Body of pancreas (tissue), 4 donors: ENCODE measurements around the gene ATCAY. TPM values are rescaled to one million over a fixed set of nuclear protein-coding genes. Genes with fewer than 3 reads are reported as not detected.

Source experiments
- ATAC-seq: fragments of 150-250 bp; one replicate; pipeline ENCODE4 v1.9.1; 2016
- DNase-seq, 4 donors: peaks; one replicate each; pipeline ENCODE4 v3.0.0-alpha.2; 2019
- H3K27ac ChIP-seq, 4 donors: fragments of 200-600 bp; sonication (generic); 1 replicate in 3 of 4; 2 replicates in 1 of 4; pipeline versions ENCODE4 v1.5.1 to v1.6.1; 2016 to 2019; ENCODE audit warnings: mild to moderate bottlenecking in 1 of 4, mixed read lengths in 1 of 4, moderate library complexity in 1 of 4
- H3K27me3 ChIP-seq, 2 donors: fragments of 200-600 bp; sonication (generic); one replicate each; pipeline ENCODE4 v1.6.0; 2016; ENCODE audit warnings: mild to moderate bottlenecking in 1 of 2
- H3K36me3 ChIP-seq, 2 donors: fragments of 200-600 bp; sonication (generic); replicated peaks in 1 of 2; 2 replicates each; pipeline ENCODE4 v1.5.1; 2016; ENCODE audit warnings: low read depth in 2 of 2; ENCODE audit not compliant: insufficient read depth in 1 of 2
- H3K4me1 ChIP-seq: fragments of 200-600 bp; sonication (generic); one replicate; pipeline ENCODE4 v1.6.0; 2016
- H3K4me3 ChIP-seq, 2 donors: fragments of 200-600 bp; sonication (generic); 1 replicate in 1 of 2; 2 replicates in 1 of 2; pipeline ENCODE4 v1.5.1; 2016 to 2019
- H3K9me3 ChIP-seq, 3 donors: fragments of 200-600 bp; sonication (generic); 1 replicate in 2 of 3; 2 replicates in 1 of 3; pipeline ENCODE4 v1.5.1; 2016
- CTCF ChIP-seq, 7 experiments: fragments of 450-650 bp in 4 of 7; fragments of 200-600 bp in 3 of 7; sonication (generic) in 3 of 7; IDR thresholded peaks; one replicate each; pipeline ENCODE4 v1.5.1; 2016 to 2019; ENCODE audit warnings: antibody characterized with exemption in 7 of 7
- POLR2A ChIP-seq, 3 donors: fragments of 450-650 bp; IDR thresholded peaks; one replicate each; pipeline ENCODE4 v1.6.1; 2016; ENCODE audit warnings: antibody characterized with exemption in 3 of 3, mild to moderate bottlenecking in 2 of 3
- WGBS, 2 donors: methylation state at CpG; one replicate each; pipeline ENCODE4 v1.1.5; 2017; 5-methylcytosine and 5-hydroxymethylcytosine counted together
- intact Hi-C: fragments of 100-400 bp; cut with DNase I; formaldehyde crosslinking; loops from one replicate; pipeline ENCODE4 v1.15.1; 2023
- total RNA-seq, 2 donors: library from RNA; depleted of rRNA; stranded (reverse); fragments of >200 nt; gene quantifications; one replicate each; pipeline ENCODE4 v1.1.0, GENCODE V29; 2016

Gene ATCAY
- total RNA-seq, 2 donors from 2014 or later: 1.6 TPM; not detected in 1

GRCh38 chr19:3919793-3920192 is 39.3 kb downstream of the ATCAY start:
- Histone ChIP-seq H3K27ac (no peak overlapping the region), H3K4me1 (no peaks in the 10 kb centered on the region), H3K4me3 (no peak overlapping the region), H3K36me3 (no peaks in the 10 kb centered on the region), H3K27me3 (no peaks in the 10 kb centered on the region), H3K9me3 (peaks cover 0 to 14% (median 0%) of the 10 kb centered on the region in 3 donors)
- no peak for ATAC-seq
- TF ChIP-seq CTCF (IDR thresholded peaks at IDR 0.05) (no peak), POLR2A (IDR thresholded peaks at IDR 0.05) (no peak)
- 90 to 93% methylated on average over 8 of the region's 8 CpGs for WGBS, 2 donors
- intact Hi-C loops: no loop called here
- no peak for DNase-seq

- Histone ChIP-seq H3K27ac (no peak overlapping the region), H3K9me3 (peaks cover 0 to 14% (median 0%) of the 10 kb centered on the region in 3 donors), H3K27me3 (no peaks in the 10 kb centered on the region), H3K4me3 (no peak overlapping the region), H3K4me1 (no peaks in the 10 kb centered on the region), H3K36me3 (no peaks in the 10 kb centered on the region)
- intact Hi-C loops: no loop called here
- DNase-seq (no peak), ATAC-seq (no peak)
- no peak for TF ChIP-seq CTCF (IDR thresholded peaks at IDR 0.05)
- no peak for TF ChIP-seq POLR2A (IDR thresholded peaks at IDR 0.05)
These were observed 42.7 kb downstream of the ATCAY start for GRCh38 chr19:3923096-3923758.

- 68 to 88% methylated on average over 1 of the region's 1 CpG for WGBS, 2 donors
- no peak for TF ChIP-seq POLR2A (IDR thresholded peaks at IDR 0.05)
- TF ChIP-seq CTCF (IDR thresholded peaks at IDR 0.05): no peak
These were observed 43.4 kb downstream of the ATCAY start for GRCh38 chr19:3923912-3924311.

GRCh38 chr19:3931041-3931440 is 50.6 kb downstream of the ATCAY start:
- H3K27ac ChIP-seq: no peak overlapping the region
- peak; percentile 48 to 75 (median 56) for DNase-seq
- no peaks in the 10 kb centered on the region for H3K36me3 ChIP-seq
- intact Hi-C loops: no loop called here
- peak; percentile 81 for ATAC-seq
- H3K9me3 ChIP-seq: no peaks in the 10 kb centered on the region
- H3K4me3 ChIP-seq: no peak overlapping the region
- H3K27me3 ChIP-seq: no peaks in the 10 kb centered on the region
- WGBS, 2 donors: 32 to 100% methylated on average over 1 to 8 of the region's 8 CpGs
- peaks cover 12% of the 10 kb centered on the region for H3K4me1 ChIP-seq
- no peak for TF ChIP-seq POLR2A (IDR thresholded peaks at IDR 0.05)
- TF ChIP-seq CTCF (IDR thresholded peaks at IDR 0.05): no peak

More at GRCh38 chr19:3923912-3924311, 43.4 kb downstream of the ATCAY start:
- no peak overlapping the region for H3K27ac ChIP-seq
- no peaks in the 10 kb centered on the region for H3K36me3 ChIP-seq
- no peak overlapping the region for H3K4me3 ChIP-seq
- ATAC-seq: no peak
- no peaks in the 10 kb centered on the region for H3K4me1 ChIP-seq
- no peaks in the 10 kb centered on the region for H3K27me3 ChIP-seq
- peaks cover 0 to 14% (median 0%) of the 10 kb centered on the region in 3 donors for H3K9me3 ChIP-seq
- no peak for DNase-seq
- intact Hi-C loops: no loop called here
